KMS-11 (cell line): ENCODE data around the gene PTPRJ.

Experiments
- H2AFZ ChIP-seq: fragments of 200-600 bp; sonication (generic); 2 replicates; pipeline ENCODE4 v1.6.1; 2016; ENCODE audit warnings: antibody characterized with exemption, mixed run types, low read depth
- H3K27ac ChIP-seq: fragments of 200-600 bp; sonication (generic); 2 replicates; pipeline ENCODE4 v1.6.1; 2016; ENCODE audit warnings: mild to moderate bottlenecking, mixed run types
- H3K27me3 ChIP-seq: fragments of 200-600 bp; sonication (generic); 2 replicates; pipeline ENCODE4 v1.6.1; 2017; ENCODE audit warnings: mild to moderate bottlenecking, low read depth, mixed run types, moderate library complexity; ENCODE audit not compliant: insufficient read depth
- H3K36me3 ChIP-seq: fragments of 200-600 bp; sonication (generic); 2 replicates; pipeline ENCODE4 v1.6.1; 2017; ENCODE audit warnings: mild to moderate bottlenecking, mixed run types; ENCODE audit not compliant: insufficient read depth
- H3K4me1 ChIP-seq: fragments of 200-600 bp; sonication (generic); 2 replicates; pipeline ENCODE4 v1.6.1; 2016; ENCODE audit warnings: mild to moderate bottlenecking, low read depth, mixed run types; ENCODE audit not compliant: poor library complexity, severe bottlenecking
- H3K4me2 ChIP-seq: fragments of 200-600 bp; sonication (generic); 2 replicates; pipeline ENCODE4 v1.7.0; 2016; ENCODE audit warnings: mild to moderate bottlenecking, mixed run types
- H3K4me3 ChIP-seq: fragments of 200-600 bp; sonication (generic); IDR thresholded peaks from 2 replicates; pipeline ENCODE4 v1.6.1; 2017; ENCODE audit warnings: low read depth, low read length, mixed read lengths; ENCODE audit not compliant: insufficient read depth
- H3K79me2 ChIP-seq: fragments of 200-600 bp; sonication (generic); 2 replicates; pipeline ENCODE4 v1.6.1; 2016; ENCODE audit warnings: low read depth, mixed run types; ENCODE audit not compliant: insufficient read depth
- H3K9ac ChIP-seq: fragments of 200-600 bp; sonication (generic); 2 replicates; pipeline ENCODE4 v1.6.1; 2016; ENCODE audit warnings: mild to moderate bottlenecking, mixed run types
- H4K20me1 ChIP-seq: fragments of 200-600 bp; sonication (generic); 2 replicates; pipeline ENCODE4 v1.6.1; 2016; ENCODE audit warnings: mild to moderate bottlenecking, mixed run types; ENCODE audit not compliant: insufficient read depth
- TF ChIP-seq, protein P1 (sequence below): fragments of 200-600 bp; sonication (generic); conservative IDR thresholded peaks from 2 replicates; pipeline ENCODE4 v1.6.1; 2017; ENCODE audit warnings: low read depth, mild to moderate bottlenecking, antibody characterized with exemption, low read length, moderate library complexity, mixed read lengths

PTPRJ gene

DNA sequence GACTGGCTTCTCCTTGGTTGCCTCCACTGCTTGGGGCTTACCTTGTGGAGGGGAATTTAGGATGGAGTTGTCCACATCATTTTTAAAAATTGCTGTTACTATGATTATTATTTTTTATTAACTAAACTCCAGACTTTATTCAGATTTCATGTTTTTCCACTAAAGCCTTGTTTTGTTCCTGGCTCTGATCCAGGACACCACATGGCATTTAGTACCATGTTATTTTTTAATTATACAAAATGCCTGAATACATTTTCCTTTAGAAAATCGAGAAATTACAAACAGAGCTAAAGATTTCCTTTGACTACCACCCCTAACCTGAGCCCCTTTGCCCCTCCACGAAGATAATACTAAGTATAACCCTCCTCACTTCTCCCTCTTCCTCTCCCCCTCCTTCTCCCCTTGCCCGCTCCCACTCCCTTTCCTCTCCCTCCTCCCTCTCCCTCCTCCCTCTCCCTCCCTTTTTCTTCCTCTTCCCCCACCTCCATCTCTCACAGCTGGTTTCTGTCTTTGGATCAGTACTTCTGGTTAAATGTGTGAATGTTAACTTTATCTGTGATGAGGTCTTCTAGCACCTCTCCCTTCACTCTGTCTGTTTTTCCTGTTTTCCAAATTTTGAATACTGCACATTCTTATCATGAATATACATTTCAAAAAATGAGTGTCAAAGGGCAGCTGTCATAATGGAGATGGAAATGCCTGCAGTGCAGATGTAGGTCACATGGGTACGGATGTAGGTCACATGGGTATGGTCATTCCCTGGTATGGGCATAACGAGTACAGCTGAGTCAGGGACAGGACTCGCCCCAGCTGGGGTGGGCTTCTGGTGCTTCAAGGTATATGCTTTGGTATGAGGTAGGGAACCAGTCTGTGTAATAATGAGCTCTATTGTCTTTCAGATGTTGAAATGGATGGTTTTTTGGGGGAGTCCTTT is 181.9 kb downstream of the PTPRJ start:
- Histone ChIP-seq H2AFZ (no peak overlapping the region), H3K4me3 (no peak overlapping the region), H3K27me3 (no peaks in the 10 kb centered on the region), H3K9ac (no peak overlapping the region), H3K36me3 (no peaks in the 10 kb centered on the region), H3K4me1 (no peaks in the 10 kb centered on the region), H4K20me1 (no peaks in the 10 kb centered on the region), H3K79me2 (no peaks in the 10 kb centered on the region), H3K27ac (no peak overlapping the region), H3K4me2 (no peak overlapping the region)
- TF ChIP-seq, protein P1, sequence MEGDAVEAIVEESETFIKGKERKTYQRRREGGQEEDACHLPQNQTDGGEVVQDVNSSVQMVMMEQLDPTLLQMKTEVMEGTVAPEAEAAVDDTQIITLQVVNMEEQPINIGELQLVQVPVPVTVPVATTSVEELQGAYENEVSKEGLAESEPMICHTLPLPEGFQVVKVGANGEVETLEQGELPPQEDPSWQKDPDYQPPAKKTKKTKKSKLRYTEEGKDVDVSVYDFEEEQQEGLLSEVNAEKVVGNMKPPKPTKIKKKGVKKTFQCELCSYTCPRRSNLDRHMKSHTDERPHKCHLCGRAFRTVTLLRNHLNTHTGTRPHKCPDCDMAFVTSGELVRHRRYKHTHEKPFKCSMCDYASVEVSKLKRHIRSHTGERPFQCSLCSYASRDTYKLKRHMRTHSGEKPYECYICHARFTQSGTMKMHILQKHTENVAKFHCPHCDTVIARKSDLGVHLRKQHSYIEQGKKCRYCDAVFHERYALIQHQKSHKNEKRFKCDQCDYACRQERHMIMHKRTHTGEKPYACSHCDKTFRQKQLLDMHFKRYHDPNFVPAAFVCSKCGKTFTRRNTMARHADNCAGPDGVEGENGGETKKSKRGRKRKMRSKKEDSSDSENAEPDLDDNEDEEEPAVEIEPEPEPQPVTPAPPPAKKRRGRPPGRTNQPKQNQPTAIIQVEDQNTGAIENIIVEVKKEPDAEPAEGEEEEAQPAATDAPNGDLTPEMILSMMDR, result no peak

DNA sequence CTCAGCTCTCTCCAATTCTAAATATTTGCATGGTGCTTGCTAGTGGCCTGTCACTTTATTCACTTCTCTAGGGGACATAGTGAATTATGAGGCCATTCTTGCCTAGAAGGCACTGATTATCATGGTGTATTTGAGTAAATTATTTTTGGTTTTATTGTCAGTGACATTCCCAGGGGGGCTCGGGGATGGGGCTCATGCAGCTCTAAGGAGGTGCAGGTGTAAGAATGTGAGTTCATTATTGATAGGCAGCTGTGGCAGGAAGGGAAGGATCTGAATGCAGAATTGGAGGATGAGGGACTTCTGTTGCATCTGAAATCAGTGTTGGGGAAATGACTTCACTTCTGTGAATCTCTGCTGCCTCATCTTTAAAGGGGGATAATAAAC is 182.5 kb downstream of the PTPRJ start:
- Histone ChIP-seq H4K20me1 (no peaks in the 10 kb centered on the region), H3K79me2 (no peaks in the 10 kb centered on the region), H3K27ac (no peak overlapping the region), H3K4me2 (no peak overlapping the region), H3K9ac (no peak overlapping the region), H3K4me3 (no peak overlapping the region), H2AFZ (no peak overlapping the region), H3K4me1 (no peaks in the 10 kb centered on the region), H3K36me3 (no peaks in the 10 kb centered on the region), H3K27me3 (no peaks in the 10 kb centered on the region)
- TF ChIP-seq, protein P1, result no peak

DNA sequence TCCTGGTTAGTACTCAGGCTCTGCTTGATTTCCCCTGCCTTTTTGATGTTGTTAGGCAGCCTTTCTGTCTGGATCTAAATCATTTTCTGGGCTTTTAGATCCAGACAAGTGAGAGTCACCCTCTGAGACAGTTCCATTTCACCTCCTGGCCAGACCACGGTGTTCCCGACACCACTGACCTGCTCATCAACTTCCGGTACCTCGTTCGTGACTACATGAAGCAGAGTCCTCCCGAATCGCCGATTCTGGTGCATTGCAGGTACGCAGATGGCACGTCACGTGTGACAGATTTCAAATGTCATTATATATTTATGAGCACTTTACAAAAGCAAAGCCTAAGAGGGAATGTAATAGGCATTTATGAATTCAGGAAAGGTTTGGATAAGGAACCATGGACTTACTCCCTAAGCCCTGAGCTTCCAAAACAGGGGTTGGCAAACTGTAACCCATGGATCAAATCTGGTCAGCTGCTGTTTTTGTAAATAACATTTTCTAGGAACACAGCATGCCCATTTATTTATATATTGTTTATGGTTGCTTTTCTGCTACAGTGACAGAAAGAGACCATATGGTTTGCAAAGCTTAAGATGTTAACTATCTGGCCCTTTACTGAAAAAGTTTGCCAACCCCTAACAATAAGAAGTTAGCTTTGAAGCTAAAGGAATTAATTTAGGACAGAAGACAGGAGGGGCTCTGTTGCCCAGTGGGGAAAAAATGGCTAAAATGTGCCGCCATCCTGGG is 183.2 kb downstream of the PTPRJ start:
- Histone ChIP-seq H4K20me1 (no peaks in the 10 kb centered on the region), H3K36me3 (no peaks in the 10 kb centered on the region), H3K9ac (no peak overlapping the region), H3K27ac (no peak overlapping the region), H3K4me1 (no peaks in the 10 kb centered on the region), H3K27me3 (no peaks in the 10 kb centered on the region), H2AFZ (no peak overlapping the region), H3K4me3 (no peak overlapping the region), H3K4me2 (no peak overlapping the region), H3K79me2 (no peaks in the 10 kb centered on the region)
- TF ChIP-seq, protein P1, result no peak

DNA sequence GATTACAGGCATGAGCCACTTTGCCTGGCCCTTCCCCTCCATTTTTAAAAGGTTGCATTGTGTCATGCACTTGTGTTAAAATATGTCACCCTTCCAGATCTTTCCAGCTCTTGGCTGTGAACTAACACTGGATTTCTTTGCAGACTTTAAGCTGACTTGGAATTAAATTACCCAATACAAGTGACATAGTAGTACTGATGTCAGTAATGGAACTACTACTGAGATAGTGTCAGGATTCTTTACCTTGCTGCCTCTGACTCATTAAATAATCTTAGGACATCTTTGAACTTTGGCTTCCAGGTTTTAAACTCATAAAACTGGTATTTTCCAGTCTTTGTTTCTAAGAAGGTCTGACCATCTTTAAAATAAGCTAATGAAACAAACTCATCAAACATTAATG is 184.5 kb downstream of the PTPRJ start:
- Histone ChIP-seq H3K9ac (no peak overlapping the region), H3K4me3 (no peak overlapping the region), H3K79me2 (no peaks in the 10 kb centered on the region), H3K36me3 (no peaks in the 10 kb centered on the region), H2AFZ (no peak overlapping the region), H3K4me2 (no peak overlapping the region), H3K4me1 (no peaks in the 10 kb centered on the region), H4K20me1 (no peaks in the 10 kb centered on the region), H3K27ac (no peak overlapping the region), H3K27me3 (no peaks in the 10 kb centered on the region)
- TF ChIP-seq, protein P1, result no peak
